ENCODE measurements around the gene ARID5A. TPM values are rescaled to one million over a fixed set of nuclear protein-coding genes. Genes with fewer than 3 reads are reported as not detected.

The ARID5A gene
- total RNA-seq, 4 donors from 2014 or later, result 2.8 to 25.9 (median 5.7) TPM

DNA sequence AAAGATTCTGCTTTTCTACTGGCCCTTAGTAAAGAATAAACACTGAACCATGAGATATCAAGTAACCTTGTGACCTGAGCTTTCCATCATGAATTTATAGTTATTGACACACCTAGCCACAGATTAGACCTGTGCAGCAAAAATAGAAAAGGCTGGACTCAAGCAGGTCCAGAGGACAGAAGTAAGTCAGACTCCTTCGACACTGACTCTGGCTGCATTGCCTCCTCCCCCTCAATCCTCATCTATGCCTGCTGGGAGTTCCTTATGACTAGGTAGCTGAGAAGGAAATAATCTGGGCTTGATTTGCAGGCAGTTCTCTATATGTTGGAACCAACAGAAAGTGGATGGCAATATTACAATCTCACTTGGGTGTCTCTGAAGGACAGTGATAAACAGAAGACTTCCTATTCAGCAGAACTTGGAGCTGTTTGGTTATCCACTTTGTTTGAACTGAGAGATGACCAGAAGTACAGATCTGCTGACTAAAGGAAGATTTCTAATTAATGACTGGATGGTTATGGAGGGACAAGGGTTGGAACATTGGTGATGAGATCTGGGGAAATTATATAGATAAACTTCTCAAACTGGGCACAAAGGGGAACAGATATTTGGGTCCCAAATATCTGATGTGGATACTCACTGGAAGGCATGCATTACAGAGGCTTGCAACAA is 39.4 kb downstream of the ARID5A start:
- TF ChIP-seq POLR2A (IDR thresholded peaks at IDR 0.05) (no peak), CTCF (IDR thresholded peaks at IDR 0.05) (no peak)
- DNase-seq, result no peak

GRCh38 chr2:96577501-96577900 is 40.9 kb downstream of the ARID5A start:
- DNase-seq, result no peak
- Histone ChIP-seq H3K9me3 (no peaks in the 10 kb centered on the region), H3K36me3 (no peaks in the 10 kb centered on the region), H3K4me1 (no peaks in the 10 kb centered on the region), H3K27ac (no peak overlapping the region), H3K27me3 (no peaks in the 10 kb centered on the region), H3K4me3 (no peak overlapping the region)
- no peak for TF ChIP-seq POLR2A (IDR thresholded peaks at IDR 0.05)
- no peak for TF ChIP-seq CTCF (IDR thresholded peaks at IDR 0.05)
- 64 to 87% methylated on average over 4 to 5 of the region's 5 CpGs for whole genome bisulfite sequencing, 2 donors
- intact Hi-C loops (cut with DNase I), result no loop called here

More for the DNA sequence above, 39.4 kb downstream of the ARID5A start:
- Histone ChIP-seq H3K27ac (no peak overlapping the region), H3K36me3 (no peaks in the 10 kb centered on the region), H3K4me3 (no peak overlapping the region), H3K4me1 (no peaks in the 10 kb centered on the region), H3K27me3 (no peaks in the 10 kb centered on the region), H3K9me3 (no peaks in the 10 kb centered on the region)
- intact Hi-C loops (cut with DNase I), result no loop called here
- WGBS, 2 donors, result 71 to 90% methylated on average over 1 of the region's 1 CpG

GRCh38 chr2:96578731-96579130 is 42.2 kb downstream of the ARID5A start:
- intact Hi-C loops (cut with DNase I), result no loop called here
- H3K4me1 ChIP-seq, result no peaks in the 10 kb centered on the region
- no peaks in the 10 kb centered on the region for H3K9me3 ChIP-seq
- no peak overlapping the region for H3K4me3 ChIP-seq
- WGBS, 2 donors, result 18 to 45% methylated on average over 2 of the region's 3 CpGs
- H3K27me3 ChIP-seq, result no peaks in the 10 kb centered on the region
- no peak for DNase-seq
- no peak for TF ChIP-seq POLR2A (IDR thresholded peaks at IDR 0.05)
- TF ChIP-seq CTCF (IDR thresholded peaks at IDR 0.05), result no peak
- peaks cover 0 to under 1% (median 0%) of the 10 kb centered on the region in 3 donors for H3K36me3 ChIP-seq
- no peak overlapping the region for H3K27ac ChIP-seq

GRCh38 chr2:96579422-96579821 is 42.9 kb downstream of the ARID5A start:
- H3K9me3 ChIP-seq, result no peaks in the 10 kb centered on the region
- no peak overlapping the region for H3K27ac ChIP-seq
- no peaks in the 10 kb centered on the region for H3K4me1 ChIP-seq
- no peak for DNase-seq
- TF ChIP-seq POLR2A (IDR thresholded peaks at IDR 0.05), result no peak
- no peak for TF ChIP-seq CTCF (IDR thresholded peaks at IDR 0.05)
- WGBS, 2 donors, result 95 to 100% methylated on average over 1 to 2 of the region's 2 CpGs
- H3K36me3 ChIP-seq, result peaks cover 0 to 8% (median 0%) of the 10 kb centered on the region in 3 donors
- H3K4me3 ChIP-seq, result no peak overlapping the region
- H3K27me3 ChIP-seq, result no peaks in the 10 kb centered on the region
- intact Hi-C loops (cut with DNase I), result no loop called here

- WGBS, 2 donors, result 70 to 82% methylated on average over 2 to 4 of the region's 4 CpGs
- Histone ChIP-seq H3K27ac (no peak overlapping the region), H3K4me3 (no peak overlapping the region), H3K4me1 (no peaks in the 10 kb centered on the region), H3K36me3 (peaks cover 0 to 19% (median 0%) of the 10 kb centered on the region in 3 donors), H3K9me3 (no peaks in the 10 kb centered on the region), H3K27me3 (no peaks in the 10 kb centered on the region)
- intact Hi-C loops (cut with DNase I), result no loop called here
- DNase-seq, result no peak
- TF ChIP-seq POLR2A (IDR thresholded peaks at IDR 0.05) (no peak), CTCF (IDR thresholded peaks at IDR 0.05) (no peak)
Measured at GRCh38 chr2:96580771-96581170, 44.2 kb downstream of the ARID5A start.
